IgD-negative memory B cell (primary cell): Measurements from ENCODE around the gene EHD1. TPM values are rescaled to one million over a fixed set of nuclear protein-coding genes. Genes with fewer than 3 reads are reported as not detected.

ENCODE experiments used
- H3K27ac Mint-ChIP-seq, 3 donors: one replicate each; pipeline ENCODE4 v1.8.0; 2020 to 2022; ENCODE audit warnings: mild to moderate bottlenecking in 3 of 3, mixed read lengths in 3 of 3, moderate library complexity in 1 of 3
- H3K27me3 Mint-ChIP-seq: one replicate; pipeline ENCODE4 v1.8.0; 2021; ENCODE audit warnings: mixed read lengths
- H3K36me3 Mint-ChIP-seq: one replicate; pipeline ENCODE4 v1.8.0; 2020; ENCODE audit warnings: mild to moderate bottlenecking, mixed read lengths
- H3K4me1 Mint-ChIP-seq, 3 donors: one replicate each; pipeline ENCODE4 v1.8.0; 2020 to 2022; ENCODE audit warnings: mixed read lengths in 3 of 3, mild to moderate bottlenecking in 1 of 3
- H3K4me3 Mint-ChIP-seq, 4 donors: one replicate each; pipeline ENCODE4 v1.8.0; 2020 to 2022; ENCODE audit warnings: mild to moderate bottlenecking in 4 of 4, mixed read lengths in 4 of 4, moderate library complexity in 3 of 4
- H3K9me3 Mint-ChIP-seq, 3 donors: one replicate each; pipeline ENCODE4 v1.8.0; 2020 to 2021; ENCODE audit warnings: mixed read lengths in 3 of 3, mild to moderate bottlenecking in 1 of 3
- polyA plus RNA-seq: library from polyadenylated mRNA; unstranded; fragments of 300-500 nt; fragmentation: Illumina TruSeq; gene quantifications from one replicate; pipeline ENCODE4 v1.2.3, GENCODE V29; 2021

The EHD1 gene
- polyA plus RNA-seq, 1 donor from 2014 or later, result 210 TPM

DNA sequence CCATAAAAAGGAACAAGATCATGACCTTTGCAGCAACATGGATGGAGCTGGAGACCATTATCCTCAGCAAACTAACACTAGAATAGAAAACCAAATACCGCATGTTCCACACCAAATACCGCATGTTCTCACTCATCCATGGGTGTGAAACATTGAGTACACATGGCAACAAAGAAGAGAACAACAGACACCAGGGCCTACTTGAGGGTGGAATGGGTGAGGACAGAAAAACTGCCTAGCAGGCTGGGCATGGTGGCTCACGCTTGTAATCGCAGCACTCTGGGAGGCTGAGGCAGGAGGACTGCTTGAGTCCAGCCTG, 12.3 kb downstream of the EHD1 start:
- Mint-ChIP-seq H3K27ac (peak overlapping the region; percentile 84 to 96 (median 95)), H3K4me1 (peaks cover 37 to 70% (median 49%) of the 10 kb centered on the region in 3 donors), H3K9me3 (peaks cover 0 to 2% (median 0%) of the 10 kb centered on the region in 3 donors), H3K4me3 (peak overlapping the region; percentile 69 to 86 (median 79)), H3K36me3 (peaks cover 7% of the 10 kb centered on the region), H3K27me3 (peaks cover 2% of the 10 kb centered on the region)

DNA sequence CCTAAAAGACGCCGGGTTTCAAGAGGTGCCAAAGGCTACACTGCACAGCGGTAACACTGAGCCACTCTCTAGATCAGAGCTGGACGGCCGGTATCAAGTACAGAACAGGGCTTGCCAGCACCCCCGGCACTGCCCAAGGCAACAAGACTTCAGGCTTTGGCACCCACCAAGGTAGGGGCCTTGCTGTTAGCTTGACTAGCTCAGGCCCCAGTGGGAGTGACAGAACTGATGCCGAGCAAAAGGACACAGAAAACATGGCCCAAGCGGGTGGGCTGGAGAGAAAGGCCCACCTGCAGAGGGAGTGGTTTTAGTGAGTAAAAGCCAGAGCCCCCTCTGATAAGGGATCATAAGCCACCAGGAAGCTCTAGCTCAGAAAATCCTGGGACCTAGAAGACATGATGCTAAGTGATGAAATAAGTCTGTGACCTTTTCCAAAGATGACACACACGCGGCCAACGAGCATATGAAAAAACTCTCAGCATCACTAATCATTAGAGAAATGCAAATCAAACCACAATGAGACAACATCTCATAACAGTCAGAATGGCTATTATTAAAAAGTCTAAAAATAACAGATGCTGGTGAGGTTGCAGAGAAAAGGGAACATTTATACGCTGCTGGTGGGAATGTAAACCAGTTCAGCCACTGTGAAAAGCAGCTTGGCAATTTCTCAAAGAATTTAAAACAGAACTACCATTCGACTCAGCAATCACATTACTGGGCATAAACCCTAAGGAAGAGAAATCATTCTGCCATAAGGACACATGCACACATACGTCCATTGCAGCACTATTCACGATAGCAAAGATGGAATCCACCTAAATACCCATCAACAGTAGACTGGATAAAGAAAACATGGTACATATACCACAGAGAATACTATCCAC, 12.9 kb downstream of the EHD1 start:
- Mint-ChIP-seq H3K27me3 (peaks cover 2% of the 10 kb centered on the region), H3K4me1 (peaks cover 39 to 69% (median 54%) of the 10 kb centered on the region in 3 donors), H3K36me3 (peaks cover 7% of the 10 kb centered on the region), H3K27ac (peak overlapping the region; percentile 84 to 96 (median 95)), H3K4me3 (peak overlapping the region; percentile 69 to 86 (median 79)), H3K9me3 (peaks cover 0 to 2% (median 0%) of the 10 kb centered on the region in 3 donors)

DNA sequence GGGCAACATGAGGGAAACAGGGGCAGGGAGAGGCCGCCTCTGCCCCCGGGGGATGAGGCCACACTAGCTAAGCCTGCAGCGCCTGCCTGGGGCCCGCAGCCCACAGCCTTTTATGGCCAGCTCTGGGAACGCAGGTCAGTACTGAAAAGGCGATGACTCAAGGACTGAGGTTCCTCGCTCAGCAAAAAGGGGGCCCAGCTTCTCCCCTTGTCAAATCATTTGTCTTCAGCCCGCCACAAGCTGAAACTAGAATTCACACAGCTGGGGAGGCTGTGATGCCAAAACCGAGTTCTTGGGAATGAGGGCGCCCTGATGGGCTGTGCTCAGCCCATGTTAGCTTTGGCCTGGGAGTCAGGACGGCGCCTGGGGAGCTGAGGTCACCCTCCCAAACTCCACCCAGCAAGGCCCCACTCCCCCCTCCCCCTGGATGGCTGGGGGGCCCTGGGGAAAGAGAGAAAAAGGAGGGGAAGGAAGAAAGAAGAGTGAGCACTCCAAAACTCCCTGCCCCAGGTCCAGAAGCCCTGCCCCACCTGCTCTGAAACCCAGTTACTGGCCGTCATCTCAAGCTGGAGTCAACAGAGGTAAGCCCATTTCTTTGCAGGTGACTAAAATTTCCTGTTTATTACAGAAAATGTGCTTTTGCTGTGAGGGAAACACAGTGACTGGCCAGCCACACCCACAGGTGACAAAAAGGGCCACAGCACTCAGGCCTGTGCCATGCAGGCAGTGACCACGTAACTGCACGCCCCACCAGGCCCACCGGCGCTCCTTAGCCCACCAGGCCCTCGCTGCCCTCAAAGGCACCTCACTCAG, 13.7 kb downstream of the EHD1 start:
- Mint-ChIP-seq H3K4me1 (peaks cover 41 to 70% (median 56%) of the 10 kb centered on the region in 3 donors), H3K27me3 (peaks cover 2% of the 10 kb centered on the region), H3K36me3 (peaks cover 7% of the 10 kb centered on the region), H3K27ac (peak overlapping the region; percentile 84 to 96 (median 95)), H3K4me3 (peak overlapping the region; percentile 69 to 88 (median 81)), H3K9me3 (peaks cover 0 to 2% (median 0%) of the 10 kb centered on the region in 3 donors)

DNA sequence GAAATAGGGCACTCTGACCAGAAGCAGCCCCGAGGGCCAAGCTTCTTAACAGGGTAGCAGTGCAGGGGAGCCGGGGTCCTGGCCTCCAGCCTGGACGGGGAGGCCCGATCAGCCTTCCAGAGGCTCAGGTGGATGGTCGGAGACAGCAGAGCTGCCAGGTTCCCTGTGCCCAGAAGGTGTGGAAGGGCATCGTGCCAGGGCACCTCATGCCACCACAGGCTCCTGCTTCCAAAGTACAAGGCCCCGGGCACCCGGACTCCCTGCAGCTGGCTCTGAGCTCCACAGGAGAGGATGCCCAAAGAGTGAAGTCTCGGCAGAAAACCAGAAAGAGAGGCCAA, 14.3 kb downstream of the EHD1 start:
- peaks cover 47 to 68% (median 57%) of the 10 kb centered on the region in 3 donors for H3K4me1 Mint-ChIP-seq
- peak overlapping the region; percentile 84 to 96 (median 95) for H3K27ac Mint-ChIP-seq
- H3K4me3 Mint-ChIP-seq, result peak overlapping the region; percentile 69 to 88 (median 81)
- peaks cover 0 to 2% (median 0%) of the 10 kb centered on the region in 3 donors for H3K9me3 Mint-ChIP-seq
- peaks cover 9% of the 10 kb centered on the region for H3K36me3 Mint-ChIP-seq
- peaks cover 2% of the 10 kb centered on the region for H3K27me3 Mint-ChIP-seq

DNA sequence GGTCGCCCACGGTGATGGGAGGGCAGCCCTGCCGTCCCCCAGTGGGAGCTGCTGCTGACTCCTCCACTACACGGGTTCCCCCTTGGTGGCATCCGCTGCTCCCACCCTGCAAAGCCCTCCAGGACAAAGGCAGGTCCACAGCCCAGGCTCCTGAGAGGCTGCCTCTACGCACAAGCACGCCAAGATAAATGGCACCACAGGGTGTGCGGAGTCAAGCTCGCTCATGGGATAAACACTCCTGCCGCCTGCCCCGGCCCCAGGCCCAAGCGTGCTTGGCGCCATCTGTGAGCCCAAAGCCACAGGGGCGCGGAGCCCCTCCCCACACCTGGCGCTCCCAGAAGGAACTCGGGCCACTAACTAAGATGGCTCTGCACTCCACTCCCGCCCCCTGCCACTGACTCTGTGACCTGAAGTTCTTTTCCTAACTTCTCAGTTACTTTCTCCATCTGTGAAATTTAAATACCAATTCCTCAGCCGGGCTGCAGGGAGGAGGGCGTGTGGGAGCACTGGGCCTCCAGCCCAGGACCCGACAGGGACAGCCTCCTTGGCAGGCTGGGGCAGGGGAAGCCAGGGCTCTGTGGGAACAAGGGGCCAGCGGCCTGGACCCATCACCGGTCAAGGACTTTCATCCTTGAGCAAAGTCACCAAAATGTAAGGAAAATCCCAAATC, 14.9 kb downstream of the EHD1 start:
- peaks cover 1% of the 10 kb centered on the region for H3K27me3 Mint-ChIP-seq
- H3K4me3 Mint-ChIP-seq, result peak overlapping the region; percentile 8 to 86 (median 51)
- peak overlapping the region; percentile 90 to 96 (median 93) for H3K27ac Mint-ChIP-seq
- H3K4me1 Mint-ChIP-seq, result peaks cover 52 to 68% (median 60%) of the 10 kb centered on the region in 3 donors
- peaks cover 9% of the 10 kb centered on the region for H3K36me3 Mint-ChIP-seq
- peaks cover 0 to 2% (median 0%) of the 10 kb centered on the region in 3 donors for H3K9me3 Mint-ChIP-seq

DNA sequence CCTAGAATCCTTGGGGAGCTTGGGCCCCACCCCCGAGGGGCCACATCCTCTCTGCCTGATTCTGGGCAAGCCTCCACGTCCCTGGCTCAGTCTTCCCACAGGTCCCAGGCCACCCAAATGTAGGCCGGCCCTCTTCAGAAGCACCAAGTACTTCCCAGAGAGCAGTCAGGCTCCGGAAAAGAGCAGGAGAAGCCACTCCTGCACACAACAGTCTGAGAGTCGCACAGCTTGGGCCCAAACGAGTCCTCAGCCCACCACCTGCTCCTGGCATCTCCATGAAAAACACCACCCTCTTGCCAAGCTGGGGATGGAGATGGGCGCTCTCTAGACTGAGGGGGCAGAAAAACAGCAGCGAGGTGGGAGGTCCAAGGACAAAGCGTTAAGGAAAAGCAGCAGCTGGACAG, 15.4 kb downstream of the EHD1 start:
- H3K4me1 Mint-ChIP-seq, result peaks cover 46 to 65% (median 55%) of the 10 kb centered on the region in 3 donors
- peaks cover 9% of the 10 kb centered on the region for H3K36me3 Mint-ChIP-seq
- H3K27me3 Mint-ChIP-seq, result no peaks in the 10 kb centered on the region
- H3K9me3 Mint-ChIP-seq, result peaks cover 0 to 2% (median 0%) of the 10 kb centered on the region in 3 donors
- peak overlapping the region; percentile 73 to 93 (median 90) for H3K27ac Mint-ChIP-seq
- peak overlapping the region; percentile 60 to 84 (median 74) for H3K4me3 Mint-ChIP-seq

DNA sequence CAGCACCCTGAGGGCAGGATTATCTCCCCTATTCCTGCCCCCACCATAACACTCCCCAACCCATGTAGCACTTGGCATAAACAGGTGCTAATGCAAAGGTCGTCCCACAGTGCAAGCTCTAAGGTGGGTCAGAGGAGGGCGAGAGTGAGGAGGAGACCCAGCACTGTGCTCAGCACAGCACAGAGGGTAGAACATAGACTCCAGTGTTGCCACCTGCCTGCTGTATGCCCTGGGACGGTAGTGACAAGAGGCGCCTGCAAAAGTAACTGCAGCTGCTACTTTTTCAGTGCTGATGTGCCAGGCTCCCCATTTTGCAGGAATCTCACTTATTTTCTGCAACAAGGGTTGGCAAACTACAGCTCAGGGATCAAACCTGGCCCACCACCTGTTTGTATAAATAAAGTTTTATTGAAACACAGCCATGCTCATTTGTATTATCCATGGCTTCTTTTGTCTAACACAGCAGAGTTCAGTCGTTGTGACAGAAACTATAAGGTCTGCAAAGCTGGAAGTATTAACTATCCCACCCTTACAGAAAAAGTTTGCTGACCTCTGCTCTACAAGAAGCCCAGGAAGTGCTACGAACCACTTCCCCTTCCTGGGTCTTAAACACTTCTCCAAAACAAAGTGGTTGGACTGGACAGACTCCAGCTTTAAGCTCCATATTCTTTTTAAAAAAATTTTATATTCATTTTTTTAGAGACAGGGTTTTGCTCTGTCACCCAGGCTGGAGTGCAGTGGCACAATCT, 17.0 kb downstream of the EHD1 start:
- Mint-ChIP-seq H3K27ac (peak overlapping the region; percentile 90 to 97 (median 96)), H3K9me3 (peaks cover 0 to 2% (median 0%) of the 10 kb centered on the region in 3 donors), H3K4me1 (peaks cover 45 to 65% (median 53%) of the 10 kb centered on the region in 3 donors), H3K4me3 (peak overlapping the region; percentile 50 to 94 (median 90)), H3K36me3 (peaks cover 9% of the 10 kb centered on the region), H3K27me3 (no peaks in the 10 kb centered on the region)

DNA sequence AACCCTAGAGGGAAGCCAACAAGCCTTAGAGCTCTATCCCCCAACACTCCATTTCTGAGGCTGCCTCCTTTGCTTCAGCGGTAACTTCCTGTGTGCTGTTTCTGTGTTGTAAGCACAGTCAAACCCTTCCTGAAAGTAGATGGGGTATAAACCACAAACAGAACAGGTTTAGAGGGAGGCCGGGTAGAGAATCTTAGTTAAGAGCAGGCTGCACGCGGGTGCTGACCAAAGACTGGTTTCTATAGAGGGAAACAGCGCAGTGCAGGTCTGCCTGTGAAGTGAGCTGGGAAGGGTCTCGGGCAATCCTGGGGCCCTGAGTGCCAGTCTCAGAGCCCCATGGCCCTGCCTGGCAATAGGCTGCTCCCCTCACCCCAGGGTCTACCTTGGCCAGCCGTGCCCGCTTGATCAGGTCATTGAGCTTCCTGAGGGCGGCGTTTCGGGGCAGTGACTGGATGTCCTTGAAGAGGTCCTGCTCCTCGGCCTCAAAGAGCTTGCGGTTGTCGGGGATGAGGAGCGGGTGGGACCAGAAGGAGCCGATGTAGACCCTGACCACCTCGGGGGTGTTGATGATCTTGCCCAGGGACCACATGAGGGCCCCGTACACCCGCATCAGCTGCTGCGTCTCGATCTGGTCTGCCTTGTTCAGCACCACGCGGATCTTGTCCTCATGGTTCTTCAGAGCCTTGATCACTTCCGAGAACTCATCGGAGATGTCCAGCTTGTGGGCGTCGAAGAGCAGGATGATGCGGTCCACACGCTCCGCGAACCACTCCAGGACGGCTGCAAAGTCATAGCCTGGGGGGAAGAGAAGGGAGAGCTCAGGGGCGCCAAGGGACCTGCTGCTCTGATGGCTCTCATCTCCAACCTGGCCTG, 18.6 kb downstream of the EHD1 start:
- H3K27ac Mint-ChIP-seq, result peak overlapping the region; percentile 96 to 97 (median 96)
- peaks cover 45 to 63% (median 51%) of the 10 kb centered on the region in 3 donors for H3K4me1 Mint-ChIP-seq
- no peaks in the 10 kb centered on the region for H3K9me3 Mint-ChIP-seq
- H3K27me3 Mint-ChIP-seq, result no peaks in the 10 kb centered on the region
- H3K36me3 Mint-ChIP-seq, result peaks cover 10% of the 10 kb centered on the region
- peak overlapping the region; percentile 78 to 94 (median 89) for H3K4me3 Mint-ChIP-seq

DNA sequence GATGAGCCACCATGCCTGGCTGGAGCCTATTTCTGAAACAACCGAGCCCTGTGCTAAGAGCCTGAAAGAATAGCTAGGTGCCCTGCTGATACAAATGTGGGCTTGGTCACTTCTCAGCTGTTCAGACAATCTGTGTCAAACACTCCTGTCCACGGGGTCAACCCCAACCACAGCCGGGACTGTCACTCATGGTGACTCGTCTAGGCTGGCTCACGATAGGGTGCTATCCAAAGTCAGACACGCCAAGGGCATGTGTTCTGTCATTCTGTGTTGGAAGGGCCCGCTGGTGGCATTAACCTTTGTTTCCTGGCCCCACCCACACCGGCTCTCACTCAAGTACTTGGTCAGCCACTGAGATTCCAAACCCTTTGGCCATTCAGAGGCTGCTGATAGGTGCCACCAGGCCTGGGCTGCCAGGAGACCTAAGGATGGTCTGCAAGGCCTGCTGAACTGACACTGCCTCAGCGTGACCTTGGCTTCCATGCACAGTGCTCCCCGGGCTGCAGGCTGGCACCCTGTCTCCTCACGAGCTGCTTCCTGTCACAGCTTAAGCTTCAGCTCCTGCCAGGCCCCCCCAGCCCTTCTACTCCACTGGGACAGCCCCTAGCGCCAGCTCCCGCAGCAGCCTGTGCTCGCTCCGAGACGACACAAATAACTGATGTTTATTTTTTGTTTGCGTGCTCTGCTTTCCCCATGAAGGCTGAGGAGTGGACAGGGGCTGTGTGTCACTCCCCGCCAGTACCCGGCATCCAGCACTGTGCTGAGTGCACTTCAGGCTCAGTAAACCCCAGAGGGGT, 19.8 kb downstream of the EHD1 start:
- Mint-ChIP-seq H3K4me3 (peak overlapping the region; percentile 78 to 94 (median 89)), H3K27ac (peak overlapping the region; percentile 96 to 97 (median 96)), H3K4me1 (peaks cover 48 to 66% (median 55%) of the 10 kb centered on the region in 3 donors), H3K27me3 (no peaks in the 10 kb centered on the region), H3K9me3 (no peaks in the 10 kb centered on the region), H3K36me3 (peaks cover 10% of the 10 kb centered on the region)

DNA sequence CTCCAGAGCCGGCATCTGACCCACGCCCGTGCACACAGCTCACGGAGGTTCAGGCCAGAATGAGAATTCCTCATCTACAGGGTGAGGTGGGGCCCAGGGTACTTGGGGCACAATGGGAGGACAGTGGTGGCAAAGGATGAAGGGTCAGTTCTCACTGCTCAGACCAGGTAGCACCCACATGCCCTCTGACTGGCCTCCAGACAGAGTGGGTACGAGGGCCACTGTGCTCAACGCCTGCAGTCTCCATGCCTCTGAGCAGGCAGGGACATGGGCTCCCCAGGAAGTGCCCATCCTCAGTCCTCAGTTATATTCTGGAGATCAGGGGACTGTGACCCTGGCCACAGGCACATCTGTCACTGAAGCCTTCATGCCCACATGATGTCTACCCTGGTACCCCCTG, 20.9 kb downstream of the EHD1 start:
- Mint-ChIP-seq H3K4me3 (peak overlapping the region in 2 of 4 donors; percentile 32 to 60), H3K9me3 (no peaks in the 10 kb centered on the region), H3K27me3 (no peaks in the 10 kb centered on the region), H3K36me3 (peaks cover 10% of the 10 kb centered on the region), H3K27ac (peak overlapping the region; percentile 65 to 97 (median 82)), H3K4me1 (peaks cover 58 to 70% (median 60%) of the 10 kb centered on the region in 3 donors)

DNA sequence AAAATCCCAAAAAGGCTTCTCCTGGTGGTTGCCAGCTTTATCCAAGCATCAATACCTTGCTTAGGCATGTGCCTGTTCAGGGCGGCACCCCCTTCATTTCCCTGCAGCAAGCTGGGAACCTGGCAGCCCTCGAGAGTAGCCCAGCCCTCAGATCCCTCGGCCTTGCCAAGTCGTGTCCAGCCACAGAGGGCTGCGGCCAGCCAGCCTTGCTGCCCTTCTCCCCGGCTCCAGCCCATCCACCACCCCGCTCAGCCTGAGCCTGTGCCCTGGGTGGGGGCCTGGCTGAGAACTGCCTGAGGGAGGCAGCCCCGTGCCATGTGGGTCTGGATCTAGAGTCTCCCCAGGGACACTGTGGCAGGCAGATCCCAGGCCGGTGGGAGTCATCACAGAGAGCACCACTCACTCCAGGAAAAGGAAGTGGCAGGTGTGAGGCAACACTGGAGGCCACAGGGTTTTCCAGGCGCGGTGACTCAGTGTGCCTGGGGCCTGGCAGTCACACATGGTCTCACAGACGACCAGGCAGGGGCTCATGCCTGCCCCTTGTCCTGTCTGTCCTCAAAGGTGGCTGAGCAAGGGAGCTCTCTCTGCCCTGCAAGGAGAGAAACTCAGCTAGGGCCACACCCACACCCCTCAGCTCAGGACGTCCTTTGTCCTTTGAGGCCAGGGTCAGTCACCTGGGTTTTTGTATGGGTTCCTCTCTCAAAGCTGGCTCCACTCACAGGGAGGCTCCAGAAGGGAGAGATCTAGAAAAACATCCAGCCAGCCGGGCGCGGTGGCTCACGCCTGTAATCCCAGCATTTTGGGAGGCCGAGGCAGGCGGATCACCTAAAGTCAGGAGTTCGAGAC, 21.8 kb downstream of the EHD1 start:
- peak overlapping the region in 2 of 4 donors; percentile 28 to 92 for H3K4me3 Mint-ChIP-seq
- H3K4me1 Mint-ChIP-seq, result peaks cover 59 to 73% (median 64%) of the 10 kb centered on the region in 3 donors
- peaks cover 10% of the 10 kb centered on the region for H3K36me3 Mint-ChIP-seq
- no peaks in the 10 kb centered on the region for H3K27me3 Mint-ChIP-seq
- H3K9me3 Mint-ChIP-seq, result no peaks in the 10 kb centered on the region
- H3K27ac Mint-ChIP-seq, result peak overlapping the region; percentile 87 to 95 (median 95)
